ENCODE results near the gene DGCR2. TPM values are rescaled to one million over a fixed set of nuclear protein-coding genes. Genes with fewer than 3 reads are reported as not detected.
"Not testable (repeated sequence)": the region's sequence is repeated elsewhere in the genome, so short reads cannot be mapped to it uniquely, and the experiment has no call there.

Gene DGCR2
- total RNA-seq, 1 experiment from 2014 or later = 72.4 TPM

DNA sequence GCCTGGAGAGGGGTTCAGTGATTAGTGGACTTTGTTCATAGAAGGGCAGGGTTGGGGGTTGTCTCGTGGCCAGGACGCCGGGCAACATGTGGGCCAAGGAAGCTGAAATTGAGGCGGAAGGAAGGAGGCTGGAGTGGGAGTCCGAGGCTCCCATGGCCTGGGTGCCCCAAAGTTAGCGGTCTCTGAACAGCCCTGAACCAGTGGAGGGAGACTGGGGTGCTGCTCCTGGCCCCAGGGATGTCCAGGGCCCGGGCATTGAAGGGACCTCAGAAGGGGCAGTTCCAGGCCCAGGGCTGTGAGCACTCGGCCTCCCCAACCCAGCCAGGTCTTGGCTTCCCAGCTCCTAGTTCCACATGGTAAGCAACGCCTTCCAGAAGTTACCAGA, 126.9 kb downstream of the DGCR2 start:
- DNase-seq = no peak
- Histone ChIP-seq H3K27me3 (ENCODE audit: control insufficient read depth, insufficient read depth, low read length) (no peaks in the 10 kb centered on the region), H3K4me3 (ENCODE audit: insufficient read depth, low read depth, low read length) (no peak overlapping the region), H3K36me3 (replicated peaks; ENCODE audit: control insufficient read depth, insufficient read depth, low read length) (no peaks in the 10 kb centered on the region)

DNA sequence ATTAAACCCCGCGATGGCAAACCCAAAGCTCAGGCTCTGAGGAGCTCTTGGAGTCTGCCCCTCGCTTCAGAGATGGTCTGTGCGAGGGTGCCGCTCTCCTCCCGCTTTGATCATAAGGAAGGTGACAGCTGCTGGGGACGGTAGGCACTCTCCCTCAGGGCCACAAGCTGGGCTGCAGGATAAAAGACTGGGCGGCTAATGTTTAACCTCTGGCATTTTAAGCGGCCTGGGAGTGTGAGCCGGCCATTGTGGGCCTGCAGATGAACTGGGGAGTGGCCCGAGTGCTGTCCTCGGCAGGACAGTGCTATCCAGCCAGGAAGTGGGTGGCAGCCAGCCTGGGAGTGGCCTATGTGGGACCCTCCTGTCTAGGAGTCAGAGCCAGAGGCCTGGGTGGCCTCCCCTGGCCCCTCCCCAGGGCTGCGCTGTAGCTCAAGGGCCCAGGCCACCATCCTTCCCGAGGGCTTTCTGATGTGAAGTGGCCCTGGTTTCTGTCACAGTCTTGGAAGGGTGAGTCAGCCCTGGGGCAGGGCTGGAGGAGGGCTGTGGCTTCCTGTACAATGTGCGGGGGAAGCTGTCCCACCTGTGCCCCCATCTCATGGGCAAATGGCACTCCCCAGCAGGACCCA, 127.4 kb downstream of the DGCR2 start:
- H3K36me3 ChIP-seq (replicated peaks; ENCODE audit: control insufficient read depth, insufficient read depth, low read length) = no peaks in the 10 kb centered on the region
- DNase-seq = no peak
- no peaks in the 10 kb centered on the region for H3K27me3 ChIP-seq (ENCODE audit: control insufficient read depth, insufficient read depth, low read length)
- no peak overlapping the region for H3K4me3 ChIP-seq (ENCODE audit: insufficient read depth, low read depth, low read length)

- H3K36me3 ChIP-seq (replicated peaks; ENCODE audit: control insufficient read depth, insufficient read depth, low read length) = no peaks in the 10 kb centered on the region
- no peak for DNase-seq
- no peak overlapping the region for H3K4me3 ChIP-seq (ENCODE audit: insufficient read depth, low read depth, low read length)
- H3K27me3 ChIP-seq (ENCODE audit: control insufficient read depth, insufficient read depth, low read length) = no peaks in the 10 kb centered on the region
Observed at GRCh38 chr22:18994056-18994455, 128.2 kb downstream of the DGCR2 start.

DNA sequence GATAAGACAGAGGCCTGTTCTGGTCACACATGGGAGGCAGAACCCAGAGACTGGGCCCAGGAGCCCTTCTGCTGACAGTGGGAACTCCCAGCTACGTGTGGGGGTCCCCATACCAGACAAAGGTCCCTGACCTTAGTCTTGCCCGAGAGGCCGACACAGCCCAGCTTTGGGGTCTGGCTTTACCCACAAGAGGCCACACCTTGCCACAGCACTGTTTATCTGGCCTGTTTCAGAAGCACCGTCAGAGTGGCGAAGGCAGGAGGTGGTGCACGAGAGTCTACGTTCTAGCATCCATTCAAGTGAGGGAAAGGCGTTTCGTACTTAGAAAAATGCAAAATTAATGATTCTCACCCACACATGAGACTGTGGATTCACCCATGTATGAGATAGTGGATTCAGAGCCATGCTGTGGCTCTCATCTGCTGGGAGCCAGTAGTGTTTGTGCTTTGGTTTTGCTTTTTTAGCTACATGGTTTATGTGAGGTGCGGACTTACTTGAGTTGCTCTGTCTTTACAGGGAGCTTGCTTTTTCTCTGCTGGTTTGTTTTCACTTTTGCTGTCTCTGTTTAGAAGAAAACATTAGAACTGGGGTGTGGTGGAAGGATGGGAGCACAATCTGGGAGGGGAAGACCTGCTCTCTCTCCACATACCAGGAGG, 129.5 kb downstream of the DGCR2 start:
- DNase-seq = no peak
- no peaks in the 10 kb centered on the region for H3K36me3 ChIP-seq (replicated peaks; ENCODE audit: control insufficient read depth, insufficient read depth, low read length)
- no peak overlapping the region for H3K4me3 ChIP-seq (ENCODE audit: insufficient read depth, low read depth, low read length)
- no peaks in the 10 kb centered on the region for H3K27me3 ChIP-seq (ENCODE audit: control insufficient read depth, insufficient read depth, low read length)

- Histone ChIP-seq H3K27me3 (ENCODE audit: control insufficient read depth, insufficient read depth, low read length) (no peaks in the 10 kb centered on the region), H3K4me3 (ENCODE audit: insufficient read depth, low read depth, low read length) (no peak overlapping the region), H3K36me3 (replicated peaks; ENCODE audit: control insufficient read depth, insufficient read depth, low read length) (no peaks in the 10 kb centered on the region)
- no peak for DNase-seq
Observed at GRCh38 chr22:18991821-18992442, 130.3 kb downstream of the DGCR2 start.

DNA sequence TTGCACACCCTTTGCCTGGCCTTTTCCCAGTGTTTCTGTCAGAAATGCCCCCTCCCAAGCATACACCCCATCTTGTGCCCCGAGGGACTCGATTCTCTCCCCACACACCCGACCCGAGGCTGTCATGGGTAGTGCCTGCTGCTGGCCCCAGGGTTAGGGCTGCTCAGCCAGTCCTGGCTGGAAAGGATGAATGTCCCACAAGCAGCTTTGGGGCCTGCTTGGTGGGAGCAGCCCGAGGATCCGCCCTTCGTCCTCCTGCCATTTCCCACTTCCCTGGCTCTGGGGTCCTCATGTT, 131.1 kb downstream of the DGCR2 start:
- Histone ChIP-seq H3K4me3 (ENCODE audit: insufficient read depth, low read depth, low read length) (no peak overlapping the region), H3K36me3 (replicated peaks; ENCODE audit: control insufficient read depth, insufficient read depth, low read length) (no peaks in the 10 kb centered on the region), H3K27me3 (ENCODE audit: control insufficient read depth, insufficient read depth, low read length) (no peaks in the 10 kb centered on the region)
- no peak for DNase-seq

- Histone ChIP-seq H3K36me3 (replicated peaks; ENCODE audit: control insufficient read depth, insufficient read depth, low read length) (no peaks in the 10 kb centered on the region), H3K4me3 (ENCODE audit: insufficient read depth, low read depth, low read length) (no peak overlapping the region), H3K27me3 (ENCODE audit: control insufficient read depth, insufficient read depth, low read length) (no peaks in the 10 kb centered on the region)
- no peak for DNase-seq
Observed at GRCh38 chr22:18990355-18991137, 131.7 kb downstream of the DGCR2 start.

- H3K36me3 ChIP-seq (replicated peaks; ENCODE audit: control insufficient read depth, insufficient read depth, low read length) = no peaks in the 10 kb centered on the region
- DNase-seq = no peak
Observed at GRCh38 chr22:18988958-18989357, 133.3 kb downstream of the DGCR2 start.

DNA sequence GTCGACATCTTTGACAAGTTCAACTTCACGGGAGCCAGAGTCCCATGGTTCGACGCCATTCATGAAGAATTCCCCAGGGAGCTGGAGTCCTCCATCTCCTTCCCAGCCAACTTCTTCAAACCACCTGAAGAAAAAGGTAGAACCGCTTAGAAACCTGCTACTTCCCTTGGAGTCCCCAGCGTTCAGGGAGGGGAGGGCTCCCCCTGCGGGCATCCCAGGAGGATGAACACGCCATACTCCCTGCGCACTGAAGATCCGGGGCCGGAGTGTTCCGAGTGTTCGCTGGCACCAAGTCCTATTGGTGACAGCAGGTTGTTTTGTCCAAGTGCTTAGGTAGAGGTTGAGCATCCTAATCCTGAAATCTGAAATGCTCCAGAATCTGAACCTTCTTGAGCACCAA, 134.4 kb downstream of the DGCR2 start:
- peak; percentile 96 for DNase-seq
- Histone ChIP-seq H3K36me3 (replicated peaks; ENCODE audit: control insufficient read depth, insufficient read depth, low read length) (no peaks in the 10 kb centered on the region), H3K27me3 (ENCODE audit: control insufficient read depth, insufficient read depth, low read length) (no peaks in the 10 kb centered on the region), H3K4me3 (ENCODE audit: insufficient read depth, low read depth, low read length) (no peak overlapping the region)

More at GRCh38 chr22:18988958-18989357, 133.3 kb downstream of the DGCR2 start:
- Histone ChIP-seq H3K4me3 (ENCODE audit: insufficient read depth, low read depth, low read length) (no peak overlapping the region), H3K27me3 (ENCODE audit: control insufficient read depth, insufficient read depth, low read length) (no peaks in the 10 kb centered on the region)

GRCh38 chr22:18987114-18987513, 135.1 kb downstream of the DGCR2 start:
- not testable (repeated sequence) for H3K27me3 ChIP-seq (ENCODE audit: control insufficient read depth, insufficient read depth, low read length)

More at GRCh38 chr22:18987114-18987513, 135.1 kb downstream of the DGCR2 start:
- H3K4me3 ChIP-seq (ENCODE audit: insufficient read depth, low read depth, low read length); H3K36me3 ChIP-seq (replicated peaks; ENCODE audit: control insufficient read depth, insufficient read depth, low read length); DNase-seq: not testable (repeated sequence)

Other genes with a start within 250 kb of the DGCR2 start
- 11.6 and 13.1 TPM in 2 replicates for gene DGCR6, start 216.1 kb downstream of the DGCR2 start, total RNA-seq (2014; rRNA removed; shearing (Covaris generic))
- gene PRODH, start 186.1 kb downstream of the DGCR2 start, total RNA-seq (2014; rRNA removed; shearing (Covaris generic)) = 34.3 and 53.1 TPM in 2 replicates
- not detected in 2 replicates for gene TSSK2, start 8.9 kb upstream of the DGCR2 start, total RNA-seq (2014; rRNA removed; shearing (Covaris generic))
- 17.6 and 28.4 TPM in 2 replicates for gene ESS2, start 22.2 kb upstream of the DGCR2 start, total RNA-seq (2014; rRNA removed; shearing (Covaris generic))
- gene GSC2, start 27.9 kb upstream of the DGCR2 start, total RNA-seq (2014; rRNA removed; shearing (Covaris generic)) = 0.78 TPM in 1 of 2 replicates, not detected in the other
- 171 and 188 TPM in 2 replicates for gene SLC25A1, start 56.3 kb upstream of the DGCR2 start, total RNA-seq (2014; rRNA removed; shearing (Covaris generic))
- gene CLTCL1, start 169.3 kb upstream of the DGCR2 start, total RNA-seq (2014; rRNA removed; shearing (Covaris generic)) = 10.3 and 11.0 TPM in 2 replicates